Stimulated activated naive CD8-positive, alpha-beta T cell treated with anti-CD3 and anti-CD28 coated beads, Interleukin-15, Interleukin-2, amounts not matched to agents 100 ng/mL and 50 ng/mL, for 24 hours (primary cell): ENCODE measurements around the gene CYP1A2.
"Not testable (repeated sequence)": the region's sequence is repeated elsewhere in the genome, so short reads cannot be mapped to it uniquely, and the experiment has no call there.

Experiments used
- H3K27ac Mint-ChIP-seq: one replicate; pipeline ENCODE4 v1.8.0; 2021; ENCODE audit warnings: mild to moderate bottlenecking, mixed read lengths
- H3K27me3 Mint-ChIP-seq: one replicate; pipeline ENCODE4 v1.8.0; 2021; ENCODE audit warnings: mixed read lengths
- H3K36me3 Mint-ChIP-seq: one replicate; pipeline ENCODE4 v1.8.0; 2021; ENCODE audit warnings: low read depth, mixed read lengths
- H3K4me1 Mint-ChIP-seq: one replicate; pipeline ENCODE4 v1.8.0; 2021; ENCODE audit warnings: low read depth, mixed read lengths
- H3K4me3 Mint-ChIP-seq: one replicate; pipeline ENCODE4 v1.8.0; 2021; ENCODE audit warnings: mild to moderate bottlenecking, mixed read lengths
- H3K9me3 Mint-ChIP-seq: one replicate; pipeline ENCODE4 v1.8.0; 2021; ENCODE audit warnings: mixed read lengths

CYP1A2 gene

DNA sequence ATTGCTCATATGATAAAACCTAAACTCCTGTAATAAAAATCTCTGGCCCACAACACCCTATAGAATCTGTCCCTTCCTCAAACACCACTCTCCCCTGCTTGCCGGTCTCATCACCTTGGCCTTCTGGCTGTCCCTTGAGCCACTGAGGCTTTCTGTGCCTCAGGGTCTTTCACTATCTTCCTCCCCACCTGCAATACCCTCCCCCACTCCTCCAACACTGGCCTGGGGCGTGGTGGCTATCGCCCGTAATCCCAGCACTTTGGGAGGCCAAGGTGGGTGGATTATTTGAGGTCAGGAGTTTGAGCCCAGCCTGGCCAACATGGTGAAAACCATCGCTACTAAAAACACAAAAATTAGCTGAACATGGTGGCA, 29.9 kb downstream of the CYP1A2 start:
- Mint-ChIP-seq H3K36me3 (peaks cover 6% of the 10 kb centered on the region), H3K9me3 (no peaks in the 10 kb centered on the region), H3K27me3 (no peaks in the 10 kb centered on the region), H3K4me1 (peaks cover 73% of the 10 kb centered on the region), H3K4me3 (no peak overlapping the region), H3K27ac (peak overlapping the region; percentile 96)

DNA sequence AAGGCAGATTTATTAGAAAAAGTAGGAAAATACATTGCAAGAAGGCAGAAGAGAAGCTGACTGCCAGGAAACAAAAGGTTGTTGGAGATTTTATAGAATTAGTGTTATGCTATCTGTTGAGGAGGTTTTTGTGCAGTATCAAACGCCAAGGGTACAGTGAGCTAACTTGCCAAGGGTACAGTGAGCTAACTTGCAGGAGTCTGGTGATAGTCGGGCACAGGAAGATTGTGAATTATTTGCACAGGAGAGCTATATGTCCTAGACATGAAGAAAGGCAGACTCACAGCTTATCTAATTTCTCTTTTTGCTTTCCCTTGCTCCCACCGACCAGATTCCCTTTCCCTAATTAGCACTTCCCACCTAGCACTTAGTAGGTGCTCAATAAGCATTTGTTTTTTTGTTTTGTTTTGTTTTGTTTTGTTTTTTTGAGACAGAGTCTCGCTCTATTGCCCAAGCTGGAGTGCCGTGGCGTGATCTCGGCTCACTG, 30.6 kb downstream of the CYP1A2 start:
- H3K27ac Mint-ChIP-seq: peak overlapping the region; percentile 96
- no peaks in the 10 kb centered on the region for H3K9me3 Mint-ChIP-seq
- peaks cover 10% of the 10 kb centered on the region for H3K36me3 Mint-ChIP-seq
- no peaks in the 10 kb centered on the region for H3K27me3 Mint-ChIP-seq
- H3K4me3 Mint-ChIP-seq: peak overlapping the region; percentile 27
- peaks cover 67% of the 10 kb centered on the region for H3K4me1 Mint-ChIP-seq

DNA sequence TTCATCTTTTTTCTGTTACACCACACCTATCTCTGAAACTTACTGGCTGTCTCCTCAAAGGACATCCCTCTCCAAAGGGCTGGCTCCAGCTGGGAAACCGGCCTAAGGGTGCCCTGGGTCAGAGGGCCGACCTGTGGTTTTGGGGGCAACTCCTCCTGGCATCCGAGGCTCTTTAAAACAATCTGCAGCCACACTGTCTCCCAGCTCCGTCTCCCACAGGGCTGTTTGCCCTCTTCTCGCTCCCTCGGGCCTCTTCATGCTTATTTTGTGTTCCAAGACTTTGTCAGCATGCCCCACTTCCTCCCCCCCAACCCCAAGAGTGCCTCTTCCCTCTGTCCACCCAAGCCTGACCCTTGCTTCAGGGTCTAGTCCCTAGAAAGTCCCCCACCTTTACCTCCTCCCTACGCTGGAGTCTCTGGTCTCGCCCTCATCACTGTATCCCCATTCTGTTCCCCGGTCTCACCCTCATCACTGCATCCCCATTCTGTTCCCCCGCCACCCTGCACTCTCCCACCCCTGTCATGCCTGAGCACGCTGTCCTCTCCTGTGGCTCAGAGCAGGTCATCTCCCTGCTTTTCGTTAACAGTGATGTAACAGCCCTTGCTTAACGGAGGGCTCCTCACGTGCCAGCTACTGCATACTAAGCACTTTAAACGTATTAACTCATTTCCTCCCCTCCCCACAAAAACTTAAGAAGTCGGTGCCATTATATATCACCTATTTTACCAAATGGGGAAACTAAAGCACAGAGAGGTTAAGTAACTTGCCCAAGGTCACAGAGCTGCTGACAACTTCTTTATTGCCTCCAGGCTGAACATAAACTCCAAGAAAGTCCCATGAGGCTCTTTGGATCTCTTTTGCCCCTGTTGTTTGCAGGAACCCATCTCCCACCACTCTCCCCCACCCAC, 32.1 kb downstream of the CYP1A2 start:
- no peaks in the 10 kb centered on the region for H3K9me3 Mint-ChIP-seq

DNA sequence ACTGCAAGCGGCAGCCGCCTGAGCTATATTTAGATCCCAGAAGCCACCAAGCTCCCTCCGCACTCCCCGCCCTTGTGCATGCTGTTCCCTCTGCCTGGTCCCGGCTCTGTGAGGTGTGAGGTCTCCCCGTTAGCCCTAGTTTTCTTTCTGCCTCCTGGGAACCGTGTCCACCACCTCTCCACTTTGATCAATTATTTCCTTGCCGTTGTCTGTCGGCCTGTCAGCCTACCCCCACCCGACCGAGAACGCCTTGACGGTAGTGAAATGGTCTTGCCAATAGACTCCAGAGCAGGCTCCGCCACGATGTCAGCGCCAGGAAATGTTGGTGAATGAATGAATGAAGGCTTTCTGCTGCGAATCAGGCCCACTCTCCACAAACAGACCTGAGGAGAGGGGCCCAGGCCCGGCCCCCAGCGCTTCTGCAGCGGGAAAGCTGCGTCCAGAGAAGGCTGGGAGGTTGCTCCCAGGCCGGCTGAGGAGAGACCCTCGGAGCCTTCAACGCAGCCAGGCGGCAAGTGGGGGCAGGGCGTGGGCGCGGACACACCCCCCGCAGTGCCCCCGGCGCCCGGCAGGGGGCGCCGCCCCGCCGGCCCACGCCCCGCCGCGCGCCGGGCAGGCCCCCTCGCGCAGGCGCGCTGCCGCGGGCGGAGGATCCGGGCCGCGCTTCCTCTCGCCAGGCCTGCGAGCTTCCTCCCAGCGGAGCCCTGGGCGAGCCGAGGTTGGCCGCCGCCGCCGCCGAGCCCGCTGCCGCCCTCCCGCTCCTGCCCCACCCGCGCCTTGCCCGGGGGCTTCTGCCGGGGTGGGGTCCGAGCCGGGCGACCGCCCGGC, 33.0 kb downstream of the CYP1A2 start, which contains the start of gene CSK:
Gene CSK, plus strand, starts transcription at position 650 of the 828 bp plus-strand sequence. CDS start 16,218 bp downstream, outside the sequence.
- H3K9me3 Mint-ChIP-seq: no peaks in the 10 kb centered on the region
- H3K4me3 Mint-ChIP-seq: peak within 1 kb of the TSS; percentile 91
- peaks cover 23% of the 10 kb centered on the region for H3K36me3 Mint-ChIP-seq
- H3K4me1 Mint-ChIP-seq: peaks cover 72% of the 10 kb centered on the region
- H3K27me3 Mint-ChIP-seq: no peaks in the 10 kb centered on the region
- peak within 1 kb of the TSS; percentile 96 for H3K27ac Mint-ChIP-seq

More for the DNA sequence above, 32.1 kb downstream of the CYP1A2 start:
- no peaks in the 10 kb centered on the region for H3K27me3 Mint-ChIP-seq
- peaks cover 71% of the 10 kb centered on the region for H3K4me1 Mint-ChIP-seq
- peaks cover 21% of the 10 kb centered on the region for H3K36me3 Mint-ChIP-seq
- peak overlapping the region; percentile 96 for H3K27ac Mint-ChIP-seq
- H3K4me3 Mint-ChIP-seq: peak overlapping the region; percentile 91

DNA sequence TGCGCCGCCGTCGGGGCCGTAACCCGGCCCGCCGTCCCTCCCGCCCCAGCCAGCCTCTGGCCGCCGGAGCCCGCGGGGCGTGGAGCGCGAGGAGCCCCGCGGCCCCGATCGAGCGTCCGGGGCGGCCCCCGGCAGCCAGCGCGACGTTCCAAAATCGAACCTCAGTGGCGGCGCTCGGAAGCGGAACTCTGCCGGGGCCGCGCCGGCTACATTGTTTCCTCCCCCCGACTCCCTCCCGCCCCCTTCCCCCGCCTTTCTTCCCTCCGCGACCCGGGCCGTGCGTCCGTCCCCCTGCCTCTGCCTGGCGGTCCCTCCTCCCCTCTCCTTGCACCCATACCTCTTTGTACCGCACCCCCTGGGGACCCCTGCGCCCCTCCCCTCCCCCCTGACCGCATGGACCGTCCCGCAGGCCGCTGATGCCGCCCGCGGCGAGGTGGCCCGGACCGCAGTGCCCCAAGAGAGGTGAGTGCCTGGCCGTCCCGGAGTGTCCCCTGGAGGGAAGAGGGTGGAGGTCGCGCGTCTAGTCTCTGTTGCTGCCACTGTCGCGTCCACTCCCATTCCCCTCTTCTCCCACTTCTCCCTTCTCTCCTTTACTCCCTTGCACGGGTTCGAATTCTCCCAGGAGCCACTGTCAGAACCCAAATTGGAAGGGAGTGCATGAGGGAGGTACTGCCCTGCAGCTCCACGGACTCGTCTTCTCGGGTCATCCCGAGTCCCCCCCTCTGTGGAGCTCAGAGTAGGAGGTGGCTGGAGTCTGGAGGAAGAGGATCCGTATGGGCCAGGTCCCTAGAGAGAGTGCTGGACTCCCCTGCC, 33.8 kb downstream of the CYP1A2 start:
- H3K9me3 Mint-ChIP-seq: no peaks in the 10 kb centered on the region
- no peaks in the 10 kb centered on the region for H3K27me3 Mint-ChIP-seq
- H3K4me3 Mint-ChIP-seq: peak overlapping the region; percentile 86
- H3K27ac Mint-ChIP-seq: peak overlapping the region; percentile 95
- peaks cover 72% of the 10 kb centered on the region for H3K4me1 Mint-ChIP-seq
- peaks cover 28% of the 10 kb centered on the region for H3K36me3 Mint-ChIP-seq

DNA sequence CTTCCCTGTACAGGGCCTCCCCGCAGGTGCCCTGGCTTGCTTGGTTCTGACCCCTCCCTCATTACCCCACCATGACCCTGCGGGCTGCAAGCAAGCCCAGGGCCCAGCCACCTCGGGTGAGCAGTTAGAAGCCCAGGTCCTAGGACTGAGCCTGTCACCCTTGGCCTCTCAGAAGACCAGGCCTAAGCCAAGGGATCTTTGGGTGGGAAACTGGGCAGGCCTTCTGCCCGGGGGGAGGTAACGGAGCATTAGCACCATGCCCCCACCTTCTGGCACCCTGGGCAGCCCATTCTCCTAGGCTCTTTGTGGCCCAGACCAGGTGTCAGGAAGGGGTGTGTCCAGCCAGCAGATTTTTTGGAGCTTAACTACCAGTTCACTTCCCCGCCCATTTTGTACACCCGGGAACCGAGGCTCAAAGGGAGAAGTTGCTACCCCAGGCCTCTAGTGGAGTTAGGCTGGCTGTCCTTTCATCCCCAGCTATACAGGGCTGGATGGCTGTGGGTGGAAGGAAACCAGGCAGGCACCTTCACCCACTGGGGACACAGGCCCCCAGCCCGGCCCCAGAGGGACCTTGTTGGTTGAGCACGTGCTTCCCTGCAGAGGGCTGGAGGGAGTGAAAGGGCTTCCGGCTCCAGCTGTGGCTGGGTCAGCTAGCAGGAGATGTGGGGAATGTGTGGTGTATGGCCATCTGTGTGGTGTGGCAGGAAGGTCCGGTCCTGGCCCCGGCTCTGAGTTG, 34.6 kb downstream of the CYP1A2 start:
- Mint-ChIP-seq H3K4me1 (peaks cover 72% of the 10 kb centered on the region), H3K27ac (peak overlapping the region; percentile 95), H3K9me3 (no peaks in the 10 kb centered on the region), H3K27me3 (no peaks in the 10 kb centered on the region), H3K4me3 (peak overlapping the region; percentile 86), H3K36me3 (peaks cover 33% of the 10 kb centered on the region)

DNA sequence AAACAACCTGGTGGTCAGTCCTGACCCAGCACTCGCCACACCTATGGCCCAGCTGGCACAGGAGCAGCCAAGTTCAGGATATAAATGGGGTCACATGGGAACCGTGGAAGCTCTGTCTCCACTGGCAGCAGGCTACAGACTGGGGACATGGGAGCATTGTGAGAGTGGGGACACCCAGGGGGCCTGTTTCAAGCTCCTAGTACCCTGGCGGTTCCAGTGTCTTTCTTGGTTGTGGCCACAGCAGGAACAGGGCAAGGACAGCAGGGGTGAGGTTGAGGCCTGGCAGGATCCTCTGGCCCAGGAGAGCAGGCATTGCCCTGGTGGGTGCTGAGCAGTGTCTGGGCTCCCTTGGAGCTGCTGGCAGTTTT, 35.1 kb downstream of the CYP1A2 start:
- Mint-ChIP-seq H3K27ac (peak overlapping the region; percentile 95), H3K9me3 (no peaks in the 10 kb centered on the region), H3K36me3 (peaks cover 36% of the 10 kb centered on the region), H3K4me1 (peaks cover 72% of the 10 kb centered on the region), H3K27me3 (no peaks in the 10 kb centered on the region), H3K4me3 (peak overlapping the region; percentile 86)

DNA sequence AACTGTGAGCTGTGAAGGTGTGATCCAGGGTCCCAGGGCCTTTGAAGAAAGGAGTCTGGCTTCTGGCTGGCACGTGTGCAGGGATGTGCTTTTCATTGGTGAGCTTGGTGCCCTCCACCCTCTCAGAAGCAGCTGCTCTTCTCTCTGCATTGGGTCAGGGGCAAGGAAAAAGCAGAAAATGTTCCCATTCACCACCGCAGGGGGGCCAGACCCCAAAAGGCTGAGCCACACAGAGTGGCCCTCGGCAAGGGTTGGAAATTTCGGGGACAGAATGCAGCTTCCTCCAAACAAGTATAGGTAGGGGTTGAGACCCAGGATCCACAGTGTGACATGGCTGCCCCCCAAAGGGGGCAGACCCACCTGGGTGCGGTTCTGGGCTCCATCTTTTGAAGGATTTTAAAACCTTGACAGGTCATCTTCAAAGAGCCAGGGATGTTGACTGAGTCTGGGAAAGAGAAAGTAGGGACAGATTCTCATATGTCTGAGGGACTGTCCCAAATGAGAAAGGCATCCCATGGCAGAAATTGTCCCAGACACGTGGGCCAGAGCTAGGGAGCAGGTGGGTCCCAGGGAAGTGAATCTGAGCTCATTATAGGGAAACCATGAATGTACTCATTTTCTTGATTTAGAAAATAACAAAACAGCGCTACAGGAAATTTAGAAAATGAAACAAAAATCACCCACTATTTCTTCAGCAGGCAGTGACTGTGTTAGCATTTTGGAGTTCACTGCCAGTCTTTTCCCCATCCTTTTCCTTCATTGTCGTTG, 36.0 kb downstream of the CYP1A2 start:
- Mint-ChIP-seq H3K27me3 (no peaks in the 10 kb centered on the region), H3K36me3 (peaks cover 43% of the 10 kb centered on the region), H3K4me1 (peaks cover 72% of the 10 kb centered on the region), H3K27ac (peak overlapping the region; percentile 95), H3K9me3 (no peaks in the 10 kb centered on the region), H3K4me3 (peak overlapping the region; percentile 86)

DNA sequence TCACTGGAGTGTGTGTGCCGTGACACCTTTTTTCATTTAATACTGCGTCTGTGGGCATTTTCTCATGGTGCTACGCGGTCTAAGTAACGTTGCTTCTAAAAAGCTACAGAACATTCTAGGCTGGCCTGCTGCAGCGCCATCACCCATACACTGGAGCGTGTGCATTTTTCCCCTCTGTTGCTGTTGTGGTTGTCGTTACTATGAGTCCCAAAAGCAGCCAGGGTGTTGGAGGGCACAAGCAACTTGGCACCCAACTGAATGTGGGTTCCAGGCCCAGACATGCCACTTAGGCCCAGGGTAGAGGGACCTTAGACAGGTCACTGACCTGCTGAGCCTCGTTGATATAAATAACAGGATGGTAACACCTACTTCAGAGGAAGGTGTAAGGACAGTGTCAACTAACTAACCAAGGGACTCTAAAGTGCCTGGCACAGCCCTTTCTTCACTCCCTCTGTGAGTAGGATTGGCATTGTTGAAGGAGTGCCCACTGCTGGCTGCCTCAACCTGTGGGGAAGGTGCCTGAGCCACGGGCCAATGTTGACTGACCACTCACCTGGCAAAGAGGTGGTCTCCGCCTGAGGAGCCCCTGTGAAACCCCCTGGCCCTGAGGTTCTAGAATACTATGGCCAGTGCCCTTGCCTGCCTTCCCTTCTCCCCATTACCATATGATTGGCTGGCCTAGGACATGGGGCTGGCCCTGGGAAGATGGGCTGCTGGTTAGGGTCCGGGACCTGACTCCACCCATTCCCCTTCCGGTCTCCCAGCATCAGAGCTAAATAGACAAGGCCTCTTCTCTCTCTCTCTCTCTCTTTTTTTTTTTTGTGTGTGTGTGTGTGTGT, 36.8 kb downstream of the CYP1A2 start:
- H3K36me3 Mint-ChIP-seq: peaks cover 46% of the 10 kb centered on the region

DNA sequence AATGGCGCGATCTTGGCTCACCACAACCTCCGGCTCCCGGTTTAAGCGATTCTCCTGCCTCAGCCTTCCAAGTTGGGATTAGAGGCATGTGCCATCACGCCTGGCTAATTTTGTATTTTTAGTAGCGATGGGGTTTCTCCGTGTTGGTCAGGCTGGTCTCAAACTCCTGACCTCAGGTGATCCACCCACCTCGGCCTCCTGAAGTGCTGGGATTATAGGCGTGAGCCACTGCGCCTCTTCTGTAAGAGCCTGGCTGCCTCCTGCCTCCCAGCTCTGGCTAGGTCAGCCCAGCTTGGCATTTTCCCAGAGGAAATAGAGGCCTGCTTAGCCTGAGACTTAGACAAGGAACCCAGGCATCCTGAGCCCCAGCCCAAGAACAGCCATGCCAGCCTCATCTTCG, 37.4 kb downstream of the CYP1A2 start:
- H3K4me1 Mint-ChIP-seq: peaks cover 72% of the 10 kb centered on the region
- H3K27ac Mint-ChIP-seq: peak overlapping the region; percentile 95
- not testable (repeated sequence) for H3K27me3 Mint-ChIP-seq, H3K9me3 Mint-ChIP-seq
- peaks cover 53% of the 10 kb centered on the region for H3K36me3 Mint-ChIP-seq
- H3K4me3 Mint-ChIP-seq: peak overlapping the region; percentile 86

More for the DNA sequence above, 36.8 kb downstream of the CYP1A2 start:
- Mint-ChIP-seq H3K4me3 (peak overlapping the region; percentile 86), H3K27me3 (no peaks in the 10 kb centered on the region), H3K9me3 (no peaks in the 10 kb centered on the region), H3K4me1 (peaks cover 72% of the 10 kb centered on the region), H3K27ac (peak overlapping the region; percentile 95)

DNA sequence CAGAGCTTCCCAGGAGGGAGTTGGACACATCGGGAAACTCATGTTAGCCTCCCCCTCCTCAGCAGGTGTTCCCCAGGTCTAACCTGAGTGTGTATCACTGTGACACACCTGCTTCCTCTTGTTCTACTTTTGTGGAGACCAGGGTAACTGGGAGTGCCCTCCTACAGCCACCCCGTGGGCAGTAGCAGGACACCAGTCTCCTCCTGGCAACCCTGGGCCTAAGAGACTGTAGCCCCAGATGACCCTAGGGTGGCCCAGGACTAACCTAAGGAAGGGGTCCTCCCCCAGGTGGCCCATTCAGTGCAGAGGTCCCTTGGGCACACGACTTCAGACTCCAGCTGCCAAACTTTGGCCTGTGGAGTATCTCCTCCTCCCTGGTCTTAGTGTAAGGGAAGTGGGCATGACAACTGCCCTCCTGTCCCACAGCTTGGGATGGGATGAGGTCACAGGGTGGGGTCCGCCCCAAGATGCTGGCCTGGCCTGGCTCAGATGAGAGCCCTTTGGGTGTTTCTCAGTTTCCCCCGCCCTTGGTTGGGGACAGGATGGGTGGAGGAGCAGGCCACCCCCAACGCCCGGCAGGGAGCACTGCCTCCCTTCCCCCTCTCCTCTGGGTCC, 38.0 kb downstream of the CYP1A2 start:
- Mint-ChIP-seq H3K4me1 (peaks cover 73% of the 10 kb centered on the region), H3K9me3 (no peaks in the 10 kb centered on the region), H3K27me3 (no peaks in the 10 kb centered on the region), H3K36me3 (peaks cover 59% of the 10 kb centered on the region), H3K4me3 (peak overlapping the region; percentile 86), H3K27ac (peak overlapping the region; percentile 95)

DNA sequence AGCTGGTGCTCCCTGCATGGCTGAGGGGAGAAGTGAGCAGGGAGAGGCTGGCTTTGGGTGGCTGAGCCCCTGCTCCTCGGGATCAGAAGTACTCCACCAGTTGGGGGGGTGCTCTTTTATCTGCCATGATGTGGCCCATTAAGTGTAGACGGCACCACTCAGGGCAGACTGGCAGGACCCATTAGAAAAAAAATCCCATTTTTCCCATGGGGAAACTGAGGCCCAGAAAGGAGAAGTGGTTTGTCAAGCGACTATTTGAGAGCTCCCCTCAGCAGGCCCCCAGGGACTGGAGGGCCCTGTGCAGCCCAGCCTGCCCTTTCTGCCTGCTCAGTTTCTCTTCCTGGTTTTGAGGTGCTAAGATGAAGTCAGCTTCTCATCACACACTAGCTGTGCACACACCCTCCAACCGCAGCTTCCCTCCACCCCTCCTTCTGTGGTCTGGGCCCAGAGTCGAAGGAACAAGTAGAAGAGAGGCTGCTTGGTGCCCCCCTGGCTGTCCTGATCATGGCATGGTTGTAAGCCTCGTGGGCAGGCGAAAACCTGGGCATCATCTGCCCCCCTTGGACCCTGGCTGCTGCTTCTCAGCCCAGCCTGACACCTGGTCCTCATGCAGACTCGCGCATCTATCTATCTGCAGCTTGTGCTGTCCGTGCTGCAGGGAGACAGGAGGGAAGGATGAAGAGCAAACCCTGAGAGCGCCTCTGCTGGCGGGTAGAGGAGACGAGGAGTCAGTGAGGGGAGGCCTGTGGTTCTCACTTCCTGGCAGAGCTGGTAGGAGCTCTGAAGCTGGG, 38.8 kb downstream of the CYP1A2 start:
- Mint-ChIP-seq H3K27me3 (no peaks in the 10 kb centered on the region), H3K27ac (peak overlapping the region; percentile 95), H3K9me3 (no peaks in the 10 kb centered on the region), H3K4me3 (peak overlapping the region; percentile 86), H3K36me3 (peaks cover 65% of the 10 kb centered on the region), H3K4me1 (peaks cover 81% of the 10 kb centered on the region)
